Measurements from ENCODE around the gene DGLUCY. TPM values are rescaled to one million over a fixed set of nuclear protein-coding genes. Genes with fewer than 3 reads are reported as not detected.

DGLUCY gene
- total and polyA plus RNA-seq, 5 donors from 2014 or later = 45.2 to 120 (median 60.8) TPM

Other genes with a start within 250 kb of the DGLUCY start
- 38.2 TPM for gene RPS6KA5, start 53.4 kb upstream of the DGLUCY start, total RNA-seq
- 10 to 100 TPM; 20.9 to 29.1 (median 24.6) TPM for gene RPS6KA5, start 53.4 kb upstream of the DGLUCY start, polyA plus RNA-seq
- gene GPR68, start 130.6 kb downstream of the DGLUCY start, total RNA-seq = 18.8 TPM
- gene GPR68, start 130.6 kb downstream of the DGLUCY start, polyA plus RNA-seq = 10 to 100 TPM in 2 of 4 donors, 1 to 10 TPM in 2; 8.5 to 19.1 (median 11.0) TPM